H9 (cell line): ENCODE results near the gene IPO9. TPM values are rescaled to one million over a fixed set of nuclear protein-coding genes. Genes with fewer than 3 reads are reported as not detected.
A peak's percentile ranks its signal among the peaks of the same experiment; 100 is the strongest.

Experiments
- DNase-seq: peaks from one replicate; pipeline ENCODE4 v3.0.0-alpha.2; 2017
- H2AFZ ChIP-seq: one replicate; pipeline ENCODE4 v1.6.1; 2013; ENCODE audit warnings: mild to moderate bottlenecking, low read length, control low read depth, moderate library complexity
- H2AK5ac ChIP-seq: 2 replicates; pipeline ENCODE4 v1.6.1; 2013; ENCODE audit warnings: low read length, control low read depth, mixed read lengths; ENCODE audit not compliant: insufficient read length
- H2BK120ac ChIP-seq: one replicate; pipeline ENCODE4 v1.6.1; 2013; ENCODE audit warnings: low read depth, mild to moderate bottlenecking, low read length, control low read depth, inconsistent platforms; ENCODE audit not compliant: poor library complexity, severe bottlenecking
- H2BK12ac ChIP-seq: 2 replicates; pipeline ENCODE4 v1.6.1; 2013; ENCODE audit warnings: low read length, control low read depth, mixed read lengths, low read depth; ENCODE audit not compliant: insufficient read length
- H2BK15ac ChIP-seq: 2 replicates; pipeline ENCODE4 v1.6.1; 2013; ENCODE audit warnings: low read depth, low read length, control low read depth
- H2BK20ac ChIP-seq: one replicate; pipeline ENCODE4 v1.6.1; 2013; ENCODE audit warnings: low read depth, mild to moderate bottlenecking, low read length, control low read depth, inconsistent platforms; ENCODE audit not compliant: poor library complexity, severe bottlenecking
- H2BK5ac ChIP-seq: 2 replicates; pipeline ENCODE4 v1.6.1; 2013; ENCODE audit warnings: low read length, control low read depth, mixed read lengths; ENCODE audit not compliant: insufficient read length
- H3K14ac ChIP-seq: 2 replicates; pipeline ENCODE4 v1.6.1; 2013; ENCODE audit warnings: low read length, control low read depth; ENCODE audit not compliant: insufficient read depth
- H3K18ac ChIP-seq: 2 replicates; pipeline ENCODE4 v1.6.1; 2013; ENCODE audit warnings: low read depth, mild to moderate bottlenecking, mixed read lengths, low read length, control low read depth; ENCODE audit not compliant: insufficient read length
- H3K23ac ChIP-seq: 2 replicates; pipeline ENCODE4 v1.6.1; 2013; ENCODE audit warnings: low read length, control low read depth, mixed read lengths, low read depth; ENCODE audit not compliant: insufficient read length
- H3K23me2 ChIP-seq: 2 replicates; pipeline ENCODE4 v1.6.1; 2013; ENCODE audit warnings: low read depth, mild to moderate bottlenecking, mixed read lengths, low read length, control low read depth; ENCODE audit not compliant: insufficient read length, poor library complexity, severe bottlenecking
- H3K27ac ChIP-seq: 2 replicates; pipeline ENCODE4 v1.5.1; 2013; ENCODE audit warnings: low read length, control low read depth, mixed read lengths, low read depth; ENCODE audit not compliant: insufficient read length
- H3K27me3 ChIP-seq: 2 replicates; pipeline ENCODE4 v1.6.1; 2013; ENCODE audit warnings: low read length, control low read depth, inconsistent platforms; ENCODE audit not compliant: insufficient read depth
- H3K4ac ChIP-seq: 2 replicates; pipeline ENCODE4 v1.6.1; 2013; ENCODE audit warnings: low read depth, mild to moderate bottlenecking, control low read depth, inconsistent platforms, low read length, moderate library complexity
- H3K4me1 ChIP-seq: 2 replicates; pipeline ENCODE4 v1.6.1; 2013; ENCODE audit warnings: low read length, control low read depth, inconsistent platforms; ENCODE audit not compliant: insufficient read depth
- H3K4me2 ChIP-seq: 2 replicates; pipeline ENCODE4 v1.6.1; 2013; ENCODE audit warnings: low read length, control low read depth, mixed read lengths; ENCODE audit not compliant: insufficient read length, insufficient read depth
- H3K56ac ChIP-seq: 2 replicates; pipeline ENCODE4 v1.6.1; 2013; ENCODE audit warnings: low read depth, mild to moderate bottlenecking, mixed read lengths, low read length, control low read depth; ENCODE audit not compliant: insufficient read length
- H3K79me1 ChIP-seq: 2 replicates; pipeline ENCODE4 v1.6.1; 2013; ENCODE audit warnings: low read depth, mild to moderate bottlenecking, moderate library complexity, low read length, control low read depth, inconsistent platforms; ENCODE audit not compliant: insufficient read depth, poor library complexity, severe bottlenecking
- H3K79me2 ChIP-seq: 2 replicates; pipeline ENCODE4 v1.6.1; 2013; ENCODE audit warnings: low read length, control low read depth, inconsistent platforms; ENCODE audit not compliant: insufficient read depth
- H3K9ac ChIP-seq: 2 replicates; pipeline ENCODE4 v1.6.1; 2013; ENCODE audit warnings: low read length, control low read depth, mixed read lengths; ENCODE audit not compliant: insufficient read length; ENCODE audit errors: extremely low read depth
- H3K9me3 ChIP-seq: one replicate; pipeline ENCODE4 v1.6.1; 2013; ENCODE audit warnings: low read depth, low read length, inconsistent platforms; ENCODE audit not compliant: control insufficient read depth
- H3T11ph ChIP-seq: one replicate; pipeline ENCODE4 v1.6.1; 2013; ENCODE audit warnings: mild to moderate bottlenecking, low read length, control low read depth, inconsistent platforms
- H4K20me1 ChIP-seq: one replicate; pipeline ENCODE4 v1.6.1; 2013; ENCODE audit not compliant: control insufficient read depth, insufficient read length, insufficient read depth
- H4K5ac ChIP-seq: 2 replicates; pipeline ENCODE4 v1.6.1; 2013; ENCODE audit warnings: low read depth, mild to moderate bottlenecking, mixed read lengths, low read length, control low read depth; ENCODE audit not compliant: insufficient read length
- H4K8ac ChIP-seq: replicated peaks from 2 replicates; pipeline ENCODE4 v1.6.1; 2013; ENCODE audit warnings: low read length, control low read depth, mixed read lengths, low read depth; ENCODE audit not compliant: insufficient read length
- H4K91ac ChIP-seq: 2 replicates; pipeline ENCODE4 v1.6.1; 2013; ENCODE audit warnings: low read depth, mild to moderate bottlenecking, moderate library complexity, mixed read lengths, low read length, control low read depth; ENCODE audit not compliant: insufficient read length
- H3K27ac Mint-ChIP-seq, 3 experiments: 2 replicates in 2 of 3; 3 replicates in 1 of 3; pipeline ENCODE4 v1.8.0; 2020 to 2021; ENCODE audit warnings: mixed read lengths in 3 of 3, mild to moderate bottlenecking in 1 of 3, moderate library complexity in 1 of 3
- H3K27me3 Mint-ChIP-seq: 2 replicates; pipeline ENCODE4 v1.8.0; 2021; ENCODE audit warnings: low read depth, mild to moderate bottlenecking, moderate library complexity, mixed read lengths
- H3K36me3 Mint-ChIP-seq, 3 experiments: 2 replicates in 2 of 3; 3 replicates in 1 of 3; pipeline ENCODE4 v1.8.0; 2020 to 2021; ENCODE audit warnings: low read depth in 3 of 3, mixed read lengths in 3 of 3; ENCODE audit not compliant: insufficient read depth in 1 of 3
- H3K4me1 Mint-ChIP-seq, 2 experiments: 2 replicates each; pipeline ENCODE4 v1.8.0; 2020; ENCODE audit warnings: mixed read lengths in 2 of 2
- H3K4me3 Mint-ChIP-seq, 2 experiments: 2 replicates in 1 of 2; 3 replicates in 1 of 2; pipeline ENCODE4 v1.8.0; 2020 to 2021; ENCODE audit warnings: mild to moderate bottlenecking in 2 of 2, mixed read lengths in 2 of 2, moderate library complexity in 1 of 2
- H3K9me3 Mint-ChIP-seq, 2 experiments: 2 replicates in 1 of 2; 3 replicates in 1 of 2; pipeline ENCODE4 v1.8.0; 2020; ENCODE audit warnings: mild to moderate bottlenecking in 2 of 2, mixed read lengths in 2 of 2, moderate library complexity in 1 of 2
- CTCF ChIP-seq: fragments of 200-600 bp; sonication (generic); conservative IDR thresholded peaks from 3 replicates; pipeline ENCODE4 v1.8.0; 2021; ENCODE audit warnings: antibody characterized with exemption, mild to moderate bottlenecking
- WGBS: extraction: QIAGEN DNeasy Blood & Tissue Kit; methylation state at CpG from one replicate; pipeline ENCODE4 v1.1.7; 2013; ENCODE audit warnings: missing lambda C conversion rate, low lambda C conversion rate, mixed read lengths; ENCODE audit not compliant: insufficient read length; ENCODE audit errors: extremely low coverage; 5-methylcytosine and 5-hydroxymethylcytosine counted together
- total RNA-seq: library from RNA; stranded (reverse); gene quantifications from 2 replicates; pipeline ENCODE4 v1.2.1, GENCODE V29; 2021

Gene IPO9
- total RNA-seq, 1 experiment from 2014 or later = 104 TPM

GRCh38 chr1:201889090-201889968 lies 60.4 kb downstream of the IPO9 start:
- Histone ChIP-seq H3K79me1 (no peaks in the 10 kb centered on the region), H3K56ac (no peak overlapping the region), H3K79me2 (no peaks in the 10 kb centered on the region), H2BK12ac (no peak overlapping the region), H4K91ac (no peak overlapping the region), H3K9me3 (no peaks in the 10 kb centered on the region), H2AK5ac (no peak overlapping the region), H3K4me2 (peak overlapping the region; percentile 30), H4K8ac (no peak overlapping the region), H2BK15ac (no peak overlapping the region), H2BK5ac (no peak overlapping the region), H2BK20ac (no peak overlapping the region), H4K5ac (no peak overlapping the region), H3K9ac (no peak overlapping the region), H3K4me1 (peaks cover 1% of the 10 kb centered on the region; the same call in 1 of the 2 replicates), H3K23me2 (peaks cover 5% of the 10 kb centered on the region), H2AFZ (no peak overlapping the region), H3K18ac (no peak overlapping the region), H3K14ac (no peak overlapping the region; the same call in 1 of the 2 replicates), H3K27ac (no peak overlapping the region), H3K23ac (no peak overlapping the region), H3K27me3 (no peaks in the 10 kb centered on the region), H2BK120ac (no peak overlapping the region), H3T11ph (no peak overlapping the region), H4K20me1 (no peaks in the 10 kb centered on the region), H3K4ac (no peak overlapping the region)
- DNase-seq = no peak
- H3K27ac Mint-ChIP-seq = peak overlapping the region in 1 of 3 experiments; percentile 88; a peak in 2 of 7 replicates
- no peaks in the 10 kb centered on the region for H3K9me3 Mint-ChIP-seq
- TF ChIP-seq CTCF = no peak
- peaks cover 15% of the 10 kb centered on the region for H3K27me3 Mint-ChIP-seq
- no peaks in the 10 kb centered on the region for H3K36me3 Mint-ChIP-seq
- H3K4me1 Mint-ChIP-seq = peaks cover 25 to 26% of the 10 kb centered on the region in 2 experiments
- WGBS = no CpG with 5 or more reads among the region's 33 CpGs
- peak overlapping the region; percentile 72 to 83 for H3K4me3 Mint-ChIP-seq
